NB4 (cell line): ENCODE measurements around the gene THSD4.

ENCODE experiments used
- POLR2A ChIP-seq: IDR thresholded peaks from 2 replicates; pipeline ENCODE4 v1.6.1; 2011; ENCODE audit warnings: mild to moderate bottlenecking; ENCODE audit not compliant: insufficient read length; ENCODE audit errors: extremely low read depth
- TF ChIP-seq, protein P1 (sequence below): IDR thresholded peaks from one replicate; pipeline ENCODE4 v1.5.1; 2012; ENCODE audit warnings: low read depth, low read length

DNA sequence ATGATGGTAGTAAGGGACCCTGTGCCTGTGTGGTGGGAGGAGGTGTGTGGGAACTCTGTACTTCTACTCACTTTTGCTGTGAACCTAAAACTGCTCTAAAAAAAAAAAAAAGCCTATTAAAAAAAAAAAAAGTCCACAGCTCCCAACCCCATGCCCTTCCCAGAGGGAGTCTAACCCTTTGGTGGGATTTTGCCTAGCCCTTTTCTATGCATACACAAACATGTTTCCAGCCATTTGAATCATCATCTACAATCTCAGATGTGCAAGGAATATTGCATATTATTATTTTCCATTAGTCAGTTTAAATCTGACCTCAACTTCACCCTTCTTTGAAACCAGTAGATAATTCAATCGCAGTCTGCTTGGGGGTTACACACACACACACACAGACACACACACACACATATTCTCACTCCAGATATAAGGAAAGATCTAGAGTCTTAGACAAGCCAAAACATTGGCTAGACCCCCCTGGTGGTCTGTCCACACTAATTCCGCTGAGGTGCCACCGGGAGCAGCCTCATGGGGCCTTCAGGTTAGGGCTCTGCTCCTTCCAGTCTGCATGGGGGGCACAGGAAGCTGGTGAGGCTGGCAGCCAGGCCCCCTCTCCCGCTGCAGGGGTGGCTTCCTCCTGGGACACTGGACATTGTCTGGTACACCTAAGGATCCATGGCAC lies 619.6 kb downstream of the THSD4 start:
- TF ChIP-seq, protein P1, sequence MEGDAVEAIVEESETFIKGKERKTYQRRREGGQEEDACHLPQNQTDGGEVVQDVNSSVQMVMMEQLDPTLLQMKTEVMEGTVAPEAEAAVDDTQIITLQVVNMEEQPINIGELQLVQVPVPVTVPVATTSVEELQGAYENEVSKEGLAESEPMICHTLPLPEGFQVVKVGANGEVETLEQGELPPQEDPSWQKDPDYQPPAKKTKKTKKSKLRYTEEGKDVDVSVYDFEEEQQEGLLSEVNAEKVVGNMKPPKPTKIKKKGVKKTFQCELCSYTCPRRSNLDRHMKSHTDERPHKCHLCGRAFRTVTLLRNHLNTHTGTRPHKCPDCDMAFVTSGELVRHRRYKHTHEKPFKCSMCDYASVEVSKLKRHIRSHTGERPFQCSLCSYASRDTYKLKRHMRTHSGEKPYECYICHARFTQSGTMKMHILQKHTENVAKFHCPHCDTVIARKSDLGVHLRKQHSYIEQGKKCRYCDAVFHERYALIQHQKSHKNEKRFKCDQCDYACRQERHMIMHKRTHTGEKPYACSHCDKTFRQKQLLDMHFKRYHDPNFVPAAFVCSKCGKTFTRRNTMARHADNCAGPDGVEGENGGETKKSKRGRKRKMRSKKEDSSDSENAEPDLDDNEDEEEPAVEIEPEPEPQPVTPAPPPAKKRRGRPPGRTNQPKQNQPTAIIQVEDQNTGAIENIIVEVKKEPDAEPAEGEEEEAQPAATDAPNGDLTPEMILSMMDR = no peak
- no peak for TF ChIP-seq POLR2A
